ENCODE data around the gene APCDD1L.

DNA sequence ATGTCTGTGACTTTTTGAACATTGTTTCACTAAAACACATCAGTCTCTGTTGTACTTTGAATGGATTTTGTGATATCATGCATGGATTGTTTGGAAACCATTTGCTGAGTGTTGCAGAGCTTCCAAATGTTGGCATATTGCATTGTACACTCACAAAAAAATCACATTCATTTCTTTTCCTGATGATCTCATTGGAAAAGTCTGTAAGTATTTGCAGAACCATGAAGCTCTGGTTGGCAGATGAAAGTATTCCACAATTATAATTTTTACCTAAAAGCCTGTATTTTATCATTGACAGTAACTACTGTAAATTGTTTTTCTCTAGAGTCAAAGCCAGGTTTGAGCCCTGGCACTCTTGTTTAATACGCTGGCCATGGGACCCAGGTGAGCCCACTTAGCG is 84.1 kb downstream of the APCDD1L start:
- TF ChIP-seq GATA2 (IDR thresholded peaks at IDR 0.05; ENCODE audit: low read depth, low read length): no peak
- TF ChIP-seq GATA3 (IDR thresholded peaks at IDR 0.05; ENCODE audit: low read depth, low read length): no peak
